Posterior cingulate gyrus (tissue), 11 donors: Measurements from ENCODE around the gene IPCEF1.
"Not testable (repeated sequence)": the region's sequence is repeated elsewhere in the genome, so short reads cannot be mapped to it uniquely, and the experiment has no call there.

Experiments used
- DNase-seq, 10 donors: peaks; one replicate each; pipeline versions ENCODE4 v3.0.0 to v3.0.0-alpha.2; 2020 to 2021; ENCODE audit warnings: mixed read lengths in 3 of 10
- intact Hi-C: fragments of 100-400 bp; cut with DNase I; formaldehyde crosslinking; loops from one replicate; pipeline ENCODE4 v1.15.1; 2023

The IPCEF1 gene

DNA sequence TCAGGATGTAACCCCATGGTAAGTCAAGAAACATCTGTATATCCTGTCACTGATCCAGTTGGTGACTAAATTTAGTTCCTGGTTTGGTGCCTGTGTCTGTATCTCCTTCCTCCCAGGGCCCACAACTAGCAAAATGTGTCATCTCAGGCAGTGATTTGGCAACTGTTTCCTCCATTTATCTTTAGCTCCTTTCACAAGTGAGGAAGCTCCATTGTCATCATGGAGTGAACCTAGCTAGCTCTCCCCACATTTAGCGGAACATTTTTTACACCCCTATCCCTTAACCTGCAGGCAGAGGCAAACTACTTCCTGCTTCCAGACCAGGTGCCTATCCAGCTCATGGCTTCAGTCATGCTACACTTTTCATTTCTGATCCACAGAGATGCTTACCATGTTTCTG, 99.5 kb downstream of the IPCEF1 start:
- intact Hi-C loops: no loop called here
- DNase-seq: no peak

DNA sequence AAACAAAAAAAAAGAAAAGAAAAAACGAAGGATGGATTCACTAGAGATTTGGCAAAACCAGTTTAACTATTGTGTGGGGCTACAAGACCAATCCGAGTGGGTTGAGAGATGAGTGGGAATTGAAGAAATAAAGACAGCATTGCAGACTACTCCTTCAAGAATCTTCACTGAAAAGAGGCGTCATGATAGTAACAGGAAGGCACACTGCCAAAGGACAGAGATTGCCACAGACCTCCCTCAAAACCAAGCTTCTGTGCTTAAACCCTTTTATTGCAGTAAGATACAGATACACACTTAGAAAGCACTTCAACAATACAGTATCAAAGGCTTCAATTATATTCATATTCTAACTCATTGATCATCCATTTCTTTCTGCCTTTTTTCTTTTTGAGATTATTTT, 103.9 kb downstream of the IPCEF1 start:
- intact Hi-C loops: no loop called here
- no peak for DNase-seq

DNA sequence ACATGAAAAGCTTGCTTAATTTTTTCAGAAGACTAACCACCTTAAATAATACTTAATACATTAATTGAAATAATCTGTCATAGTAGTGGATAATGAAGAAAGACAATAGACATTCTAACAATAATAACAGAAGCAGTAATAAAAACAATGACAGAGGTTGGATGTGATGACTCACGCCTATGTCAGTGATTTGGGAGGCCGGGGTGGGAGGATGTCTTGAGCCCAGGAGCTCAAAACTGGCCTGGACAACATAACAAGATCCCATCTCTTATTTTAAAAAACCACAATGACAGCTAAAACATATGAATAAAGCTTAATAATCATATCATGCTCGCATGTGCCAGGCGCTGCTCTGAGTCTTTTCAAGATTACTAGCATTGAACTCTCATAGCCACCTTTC, 105.5 kb downstream of the IPCEF1 start:
- DNase-seq: no peak
- intact Hi-C loops: no loop called here

DNA sequence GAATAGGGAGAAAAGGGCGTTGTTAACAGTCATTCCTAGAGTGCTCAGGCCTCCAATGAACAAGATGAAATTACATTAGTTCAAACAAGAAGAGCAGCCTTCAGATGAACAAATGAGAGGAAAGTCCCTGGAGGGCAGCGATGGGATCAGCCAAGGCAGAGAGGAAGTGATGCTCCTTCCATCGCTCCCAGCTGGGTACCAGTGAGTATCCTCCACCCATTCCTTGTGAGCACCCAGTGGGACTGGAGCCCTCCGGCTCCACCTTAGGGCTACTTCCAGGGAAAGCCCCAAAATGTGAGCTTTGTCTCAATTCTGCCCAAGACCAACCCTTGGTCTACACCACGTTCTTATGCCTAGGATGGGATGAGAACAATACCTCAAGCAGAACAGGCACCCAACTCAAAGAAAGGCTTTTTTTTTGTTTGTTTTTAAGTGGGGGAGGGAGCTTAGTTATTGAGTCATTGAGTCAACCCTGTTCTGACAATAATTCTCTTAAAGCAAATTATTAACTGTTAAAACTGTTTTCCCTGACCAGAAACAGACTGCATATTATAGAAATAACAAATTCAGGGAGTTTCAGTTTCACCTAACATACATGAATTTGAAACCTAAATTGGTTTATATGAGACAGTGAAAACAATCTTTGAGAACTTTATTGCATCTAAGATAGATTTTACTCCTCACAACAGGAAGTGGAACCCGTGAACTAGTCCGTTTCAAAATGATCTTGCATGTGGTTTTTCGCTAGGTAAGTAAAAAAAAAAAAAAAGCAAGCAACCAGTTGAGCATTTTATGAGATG, 106.9 kb downstream of the IPCEF1 start:
- DNase-seq: no peak
- intact Hi-C loops: no loop called here

DNA sequence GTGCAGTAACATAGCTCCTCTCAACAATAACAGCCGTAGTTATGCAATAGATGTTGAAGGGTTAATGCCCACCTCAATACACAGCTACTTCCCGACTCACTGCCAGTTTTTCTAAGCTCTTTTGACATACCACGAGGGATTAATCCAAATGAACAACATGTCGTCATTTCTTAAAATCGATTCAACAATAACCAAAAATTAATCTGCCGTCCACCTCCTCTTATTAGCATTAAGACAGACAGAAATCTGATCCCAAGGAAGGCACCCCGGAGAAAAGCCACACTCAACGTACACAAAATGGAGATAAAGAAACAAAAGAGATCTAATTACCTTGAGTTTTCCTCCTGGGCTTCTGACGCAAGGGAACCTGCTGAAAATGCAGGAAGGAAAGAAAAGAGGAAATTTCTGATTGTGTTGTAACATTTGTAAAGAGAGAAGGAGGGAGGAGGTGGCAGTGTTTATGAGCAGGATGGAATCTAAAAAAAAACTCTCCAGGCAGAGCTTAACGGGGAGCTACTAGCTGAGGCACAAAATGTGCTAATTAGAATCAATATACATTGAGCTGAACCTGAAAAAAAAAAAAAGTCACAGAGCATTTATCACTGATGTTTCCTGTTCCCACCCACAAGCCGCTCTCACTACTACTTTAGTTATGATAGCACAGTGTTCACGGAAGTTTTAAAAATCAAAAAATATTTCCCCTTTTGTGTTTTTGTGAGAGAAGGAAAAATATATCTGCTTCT, 109.3 kb downstream of the IPCEF1 start:
- intact Hi-C loops: no loop called here
- no peak for DNase-seq

DNA sequence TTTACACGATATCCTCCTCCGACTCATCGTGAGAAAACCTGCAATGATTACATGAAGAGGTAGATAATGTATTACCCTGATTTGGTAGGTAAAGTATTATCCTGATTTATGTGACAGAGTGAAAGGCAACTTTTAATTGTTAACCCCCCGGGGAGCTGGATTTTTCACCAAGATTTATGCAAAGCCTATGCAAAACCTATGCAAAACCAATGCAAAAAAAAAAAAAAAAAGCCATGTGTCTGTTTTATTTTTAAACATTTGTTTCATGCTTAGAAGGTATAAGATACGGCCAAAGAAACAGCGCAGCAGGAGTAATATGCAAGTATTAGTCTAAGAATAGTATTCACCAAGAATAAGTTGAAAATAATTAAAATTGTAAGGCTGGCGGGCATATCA, 109.9 kb downstream of the IPCEF1 start:
- DNase-seq: no peak
- intact Hi-C loops: no loop called here

DNA sequence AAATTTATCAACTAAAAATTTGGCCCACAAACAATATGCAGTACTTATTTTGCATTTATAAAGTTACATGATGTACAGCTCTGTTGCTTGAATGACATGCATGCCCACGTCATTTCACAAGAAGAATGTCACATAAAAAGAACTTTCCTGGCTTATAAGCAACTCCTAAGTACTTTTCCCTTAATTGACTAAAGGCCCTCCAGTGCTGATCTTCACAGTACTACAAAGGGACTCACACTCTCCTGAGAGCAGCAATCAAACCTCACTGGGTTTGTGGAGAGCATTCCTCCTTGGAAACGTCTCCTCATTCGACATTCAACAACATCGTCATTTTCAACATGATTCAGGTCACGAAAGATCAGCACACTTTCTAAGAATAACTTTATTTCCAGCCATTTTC, 111.1 kb downstream of the IPCEF1 start:
- intact Hi-C loops: no loop called here
- no peak for DNase-seq

DNA sequence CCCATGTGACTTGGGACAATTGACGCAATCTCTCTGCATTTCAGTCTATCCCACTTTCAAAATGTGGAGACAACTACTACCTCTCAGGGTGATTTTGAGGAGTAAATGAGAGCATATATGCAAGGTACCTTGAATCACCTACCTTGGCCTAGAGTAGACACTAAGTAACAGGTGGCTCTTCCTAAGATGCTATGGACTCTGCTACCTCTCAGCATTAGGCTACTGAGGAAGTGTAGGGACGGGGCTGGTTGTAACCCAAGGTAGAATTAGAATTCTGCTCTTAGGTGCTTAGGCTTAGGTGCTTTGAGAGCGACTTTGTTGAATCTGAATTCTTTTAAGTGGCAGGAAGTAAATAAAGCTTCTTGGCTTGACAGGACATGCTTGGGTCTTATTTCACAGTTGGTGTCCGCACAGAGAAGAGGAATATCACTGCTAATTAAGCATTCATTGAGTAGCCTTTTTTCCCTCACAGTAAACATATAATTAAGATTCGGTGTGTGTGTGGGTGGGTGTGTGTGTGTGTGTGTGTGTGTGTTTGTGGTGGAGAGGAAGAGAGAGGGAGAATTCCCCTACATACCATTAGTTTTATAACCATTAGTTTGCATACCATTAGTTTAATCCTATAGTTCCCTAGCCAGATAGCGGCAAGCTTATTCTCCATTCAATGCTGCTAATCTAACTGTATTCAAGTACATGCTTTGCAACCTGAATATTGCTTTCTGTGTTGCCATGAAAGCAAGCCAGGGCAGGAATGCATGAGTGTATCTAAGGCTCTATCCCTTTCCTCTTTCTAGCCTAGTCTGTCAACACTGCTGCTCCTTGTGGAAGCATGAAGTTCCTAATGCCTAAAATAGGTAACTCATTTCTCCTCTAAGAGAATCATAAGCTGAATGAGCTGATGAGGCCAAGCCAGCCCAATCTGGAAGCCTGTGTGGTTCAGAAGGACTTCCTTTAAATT, 112.5 kb downstream of the IPCEF1 start:
- intact Hi-C loops: no loop called here
- peak in 2 of 10 donors; percentile 16 to 24 for DNase-seq

DNA sequence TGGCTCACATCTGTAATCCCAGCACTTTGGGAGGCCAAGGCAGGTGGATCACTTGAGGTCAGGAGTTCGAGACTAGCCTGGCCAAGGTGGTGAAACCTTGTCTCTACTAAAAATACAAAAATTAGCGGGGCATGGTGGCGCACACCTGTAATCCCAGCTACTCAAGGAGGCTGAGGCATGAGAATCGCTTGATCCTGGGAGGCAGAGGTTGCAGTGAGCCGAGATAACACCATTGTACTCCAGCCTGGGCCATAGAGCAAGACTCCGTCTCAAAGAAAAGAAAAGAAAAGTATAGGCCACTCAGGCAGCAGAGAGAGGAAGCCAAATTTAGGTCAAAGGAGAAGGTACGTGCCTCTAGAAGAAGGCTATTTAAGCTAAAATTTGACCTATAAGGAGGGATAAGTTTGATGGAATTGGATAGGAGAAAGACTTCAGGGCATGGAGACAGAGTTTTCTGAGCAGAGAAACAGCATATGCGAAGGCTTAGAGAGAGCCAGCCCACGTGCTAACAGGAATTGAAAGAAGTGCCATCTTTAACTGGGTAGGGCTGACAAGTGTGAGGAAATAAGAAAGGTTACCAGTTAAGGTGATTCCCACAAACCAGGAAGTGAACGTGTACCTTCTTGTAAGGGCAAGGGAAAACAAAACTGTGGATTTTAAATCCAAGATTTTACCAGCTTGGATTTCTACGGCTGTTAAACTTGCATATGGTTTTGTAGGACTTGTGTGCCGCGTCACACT, 113.8 kb downstream of the IPCEF1 start:
- no peak for DNase-seq
- intact Hi-C loops: no loop called here

DNA sequence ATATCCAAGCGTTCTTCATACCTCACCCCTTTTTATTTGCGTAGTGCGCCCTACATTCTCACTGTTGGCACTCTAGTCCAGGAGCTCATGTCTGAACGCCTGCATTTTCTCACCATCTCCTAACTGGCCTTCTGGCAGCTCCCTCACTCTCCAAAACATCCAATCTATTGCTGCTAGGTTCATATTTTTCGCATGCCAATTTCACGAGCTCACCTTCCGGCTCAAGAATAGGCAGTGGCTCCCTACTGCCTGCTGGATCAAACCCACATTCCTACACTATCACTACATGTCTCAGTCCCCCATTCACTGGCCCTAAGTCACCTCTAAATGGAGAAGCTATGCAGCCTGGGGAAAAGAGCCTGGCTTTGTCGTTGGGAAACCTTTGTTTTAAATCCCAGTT, 115.0 kb downstream of the IPCEF1 start:
- intact Hi-C loops: no loop called here
- DNase-seq: no peak

DNA sequence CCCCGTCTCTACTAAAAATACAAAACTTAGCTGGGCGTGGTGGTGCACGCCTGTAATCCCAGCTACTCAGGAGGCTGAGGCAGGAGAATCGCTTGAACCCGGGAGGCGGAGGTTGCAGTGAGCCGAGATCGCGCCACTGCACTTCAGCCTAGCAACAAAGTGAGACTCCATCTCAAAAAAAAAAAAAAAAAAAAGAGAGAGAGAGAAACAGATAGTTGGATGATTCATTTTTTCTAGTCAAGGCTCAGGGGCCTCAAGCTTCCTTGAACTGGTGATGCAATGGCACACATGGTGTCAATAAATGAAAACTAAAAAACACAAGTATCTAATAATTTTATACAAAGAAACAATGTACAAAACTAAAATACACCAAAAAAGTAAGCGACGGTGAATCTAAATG, 115.5 kb downstream of the IPCEF1 start:
- intact Hi-C loops: not testable (repeated sequence)

DNA sequence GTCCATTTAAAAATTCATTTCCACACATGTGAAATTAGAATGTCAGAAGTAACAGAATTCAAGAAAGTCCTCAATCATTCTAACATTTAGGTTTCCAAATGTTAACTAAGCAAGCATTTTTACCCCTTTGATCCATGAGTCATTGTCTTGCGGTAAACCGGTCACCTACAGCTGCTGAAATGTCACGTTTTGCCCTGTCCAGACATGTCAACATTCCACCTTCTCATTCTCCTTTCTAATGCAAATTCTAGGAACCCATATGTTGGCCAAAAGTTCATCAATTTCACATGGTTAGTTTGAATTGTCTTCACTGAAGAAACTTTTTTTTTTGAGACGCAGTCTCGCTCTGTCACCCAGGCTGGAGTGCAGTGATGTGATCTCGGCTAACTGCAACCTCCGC, 117.2 kb downstream of the IPCEF1 start:
- intact Hi-C loops: no loop called here
- DNase-seq: no peak

More for the DNA sequence above, 115.5 kb downstream of the IPCEF1 start:
- DNase-seq: not testable (repeated sequence)

DNA sequence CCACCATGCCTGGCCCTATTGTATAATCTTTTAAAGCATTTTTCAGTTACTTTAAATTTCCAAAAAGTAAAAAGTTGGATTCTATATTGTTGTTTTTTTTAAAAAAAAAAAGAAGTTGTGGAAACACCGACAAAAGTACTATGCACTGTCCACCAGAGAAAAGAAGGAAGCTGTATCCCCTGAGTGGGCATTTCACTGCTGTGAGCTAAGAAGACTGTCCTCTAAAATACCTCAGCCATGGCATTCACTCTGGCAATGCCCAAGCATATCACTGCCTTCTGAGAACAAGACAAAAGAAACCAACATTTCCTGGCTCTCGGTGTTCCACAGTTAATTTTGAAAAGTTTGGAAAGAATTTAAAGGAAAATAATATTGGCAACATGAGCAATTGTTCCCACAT, 117.8 kb downstream of the IPCEF1 start:
- intact Hi-C loops: no loop called here
- no peak for DNase-seq

DNA sequence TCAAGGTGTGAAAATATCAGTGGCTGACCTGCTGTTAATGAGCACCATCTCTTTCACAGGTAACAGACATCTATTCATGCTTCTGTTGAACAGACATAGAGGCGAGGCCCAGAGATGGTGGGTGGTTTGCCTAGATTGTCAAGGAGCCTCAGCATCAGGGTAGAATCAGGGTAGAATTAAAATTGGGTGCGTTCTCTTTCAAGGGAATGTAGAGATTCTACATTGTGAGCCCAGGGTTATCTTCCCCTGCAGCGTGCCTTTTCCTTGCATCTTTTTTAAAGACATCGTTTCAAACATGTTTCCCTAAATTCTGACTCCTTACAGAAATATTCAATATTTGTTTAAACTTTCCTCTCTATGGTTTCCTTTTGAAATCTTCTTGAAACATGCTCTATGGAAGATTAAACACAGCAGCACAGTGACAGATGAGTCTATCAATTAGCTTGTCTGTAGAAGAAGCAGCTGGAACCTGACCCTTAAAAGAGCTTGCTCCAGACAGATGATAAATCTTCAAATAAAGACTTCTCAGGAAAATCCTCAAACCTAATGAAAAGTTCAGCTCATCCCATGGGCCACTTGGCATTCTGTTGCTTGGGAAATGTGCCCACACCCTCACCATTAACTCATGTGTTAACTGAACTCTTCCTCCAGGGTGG, 119.8 kb downstream of the IPCEF1 start:
- DNase-seq: no peak
- intact Hi-C loops: no loop called here

DNA sequence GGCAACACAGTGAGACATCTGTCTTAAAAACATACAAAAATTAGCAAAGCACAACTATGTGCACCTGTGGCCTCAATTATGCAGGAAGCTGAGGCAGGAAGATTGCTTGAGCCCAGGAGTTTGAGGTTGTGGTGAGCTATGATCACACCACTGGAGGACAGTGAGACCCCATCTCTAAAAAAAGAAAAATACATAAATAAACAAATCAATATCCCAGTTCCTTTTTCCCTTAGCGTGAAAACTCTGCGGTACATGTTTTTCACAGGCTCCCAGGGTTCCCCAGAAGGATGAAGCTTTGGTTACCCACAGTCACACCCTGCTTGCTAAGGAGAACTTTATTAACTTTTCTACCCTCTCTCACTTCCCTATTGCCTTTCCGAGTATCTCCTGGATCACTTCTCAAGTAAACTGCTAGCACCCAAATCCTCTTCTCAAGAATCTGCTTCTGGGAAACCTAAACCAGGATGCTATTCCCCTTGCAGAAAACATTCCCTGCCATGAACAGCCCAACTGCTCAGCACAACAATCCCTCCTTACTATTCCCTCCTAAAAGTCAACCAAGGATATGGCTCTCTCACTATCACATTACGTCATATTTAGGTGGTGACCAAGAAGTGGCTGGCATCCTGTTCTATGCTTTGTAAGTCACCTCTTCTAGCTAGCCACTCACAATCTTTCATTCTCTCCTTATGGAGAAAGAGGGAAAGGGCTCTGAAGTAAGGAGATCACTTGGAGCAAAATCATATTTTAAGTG, 122.4 kb downstream of the IPCEF1 start:
- no peak for DNase-seq
- intact Hi-C loops: no loop called here

DNA sequence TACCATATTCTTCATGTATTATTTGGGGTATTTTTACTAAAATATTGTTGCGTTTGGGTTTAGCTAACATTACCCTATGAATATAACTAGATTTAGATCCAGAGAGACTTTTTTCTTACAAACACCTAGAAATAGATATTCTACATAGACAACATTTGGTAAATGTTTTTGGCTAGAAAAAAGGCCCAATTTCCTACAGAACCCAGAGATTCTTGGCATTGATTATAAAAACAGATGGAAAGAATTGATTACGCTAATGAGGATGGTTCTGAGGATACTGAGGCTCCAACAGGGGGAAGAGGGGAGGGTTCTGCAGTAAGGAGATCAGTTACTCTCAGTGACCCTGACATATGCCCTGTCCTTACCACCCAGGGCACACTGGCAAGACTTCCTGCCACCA, 123.2 kb downstream of the IPCEF1 start:
- intact Hi-C loops: no loop called here
- DNase-seq: no peak

DNA sequence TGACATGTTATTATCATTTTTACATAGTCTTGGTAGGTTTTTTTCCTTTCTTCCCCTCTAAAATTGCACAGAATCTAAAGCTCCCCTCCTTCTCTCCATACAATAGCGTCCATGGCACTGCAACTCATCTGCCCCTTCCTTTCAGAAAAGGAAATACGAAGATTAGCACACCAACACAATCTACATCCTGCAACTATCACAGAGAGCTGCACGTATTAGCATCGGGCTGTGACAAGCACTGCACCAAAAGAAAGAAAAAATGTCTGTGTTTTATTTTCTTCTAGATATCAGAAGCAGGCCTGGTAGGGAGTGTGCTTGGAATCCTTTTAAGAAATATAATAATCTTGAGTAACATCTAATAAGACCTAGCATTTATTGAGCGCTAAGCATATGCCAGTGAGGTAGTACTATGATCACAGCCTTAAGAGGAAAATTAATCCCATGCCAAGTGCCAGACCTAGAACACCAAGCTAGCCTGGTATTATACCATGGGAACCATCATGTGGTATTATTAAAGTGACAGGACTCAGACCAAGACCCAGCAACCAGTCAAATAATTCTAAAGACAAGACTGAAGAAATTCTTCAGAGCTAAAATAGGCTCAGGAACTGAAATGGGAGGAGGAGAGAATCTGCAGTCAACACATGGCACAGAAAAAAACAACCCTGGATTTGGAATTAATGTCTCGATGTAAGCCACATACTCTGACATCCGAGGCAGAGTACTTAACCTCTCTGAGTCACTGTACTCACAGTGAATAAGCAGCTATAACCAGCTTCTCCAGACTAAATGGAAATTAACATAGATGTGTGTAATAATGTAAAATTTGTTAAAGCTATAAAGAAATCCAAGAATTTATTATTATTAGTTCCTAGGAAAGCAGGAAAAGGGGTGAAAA, 124.3 kb downstream of the IPCEF1 start:
- intact Hi-C loops: no loop called here
- no peak for DNase-seq
